ENCODE data around the gene TTC6.

TTC6 gene

DNA sequence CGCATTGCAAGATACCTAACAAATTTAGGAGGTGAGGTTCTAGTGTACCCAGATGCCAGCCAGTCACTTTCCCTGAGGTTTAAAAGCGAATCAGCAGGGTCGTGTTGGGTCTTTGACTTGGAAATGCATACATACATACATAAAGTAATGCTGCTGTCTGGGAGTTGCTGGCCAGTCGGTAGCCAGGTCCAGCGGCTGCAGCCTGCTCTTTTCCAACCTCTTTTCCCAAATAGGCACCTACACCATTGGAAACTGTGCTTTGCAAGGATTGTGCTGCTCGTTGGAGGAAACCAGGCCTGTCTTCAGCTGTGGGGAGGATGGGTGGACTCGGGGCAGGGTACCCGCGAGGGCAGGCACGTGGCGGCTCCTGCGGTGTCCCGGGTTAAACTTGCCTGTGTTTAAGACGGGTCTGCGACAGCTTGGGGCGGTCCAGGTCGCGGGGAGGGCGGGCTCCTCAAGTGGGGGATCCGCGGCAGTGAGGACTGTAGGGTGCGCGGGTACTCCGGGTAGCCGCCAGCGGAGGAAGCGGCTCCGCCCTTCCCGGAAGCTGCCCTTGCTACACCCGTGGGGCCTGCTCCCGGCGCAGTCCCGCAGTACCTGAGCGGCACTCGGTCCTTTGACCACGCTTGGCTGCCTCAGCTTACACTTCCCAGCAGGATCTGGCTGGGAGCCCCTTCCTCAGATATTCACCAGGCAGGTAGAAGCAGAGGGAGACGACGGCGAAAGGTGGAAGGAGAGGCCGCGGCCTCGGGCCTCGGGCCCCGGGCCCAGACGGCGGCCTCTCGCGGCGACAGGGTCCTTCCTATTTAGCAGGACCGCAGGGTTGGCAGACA is 2.7 kb downstream of the TTC6 start:
- H3K4me3 ChIP-seq (ENCODE audit: low read depth, low read length): peak overlapping the region; percentile 69
- no peak for DNase-seq (ENCODE audit: low read depth)
- no peak for TF ChIP-seq CTCF (IDR thresholded peaks at IDR 0.05; ENCODE audit: control insufficient read depth, extremely low read depth, insufficient read depth)

DNA sequence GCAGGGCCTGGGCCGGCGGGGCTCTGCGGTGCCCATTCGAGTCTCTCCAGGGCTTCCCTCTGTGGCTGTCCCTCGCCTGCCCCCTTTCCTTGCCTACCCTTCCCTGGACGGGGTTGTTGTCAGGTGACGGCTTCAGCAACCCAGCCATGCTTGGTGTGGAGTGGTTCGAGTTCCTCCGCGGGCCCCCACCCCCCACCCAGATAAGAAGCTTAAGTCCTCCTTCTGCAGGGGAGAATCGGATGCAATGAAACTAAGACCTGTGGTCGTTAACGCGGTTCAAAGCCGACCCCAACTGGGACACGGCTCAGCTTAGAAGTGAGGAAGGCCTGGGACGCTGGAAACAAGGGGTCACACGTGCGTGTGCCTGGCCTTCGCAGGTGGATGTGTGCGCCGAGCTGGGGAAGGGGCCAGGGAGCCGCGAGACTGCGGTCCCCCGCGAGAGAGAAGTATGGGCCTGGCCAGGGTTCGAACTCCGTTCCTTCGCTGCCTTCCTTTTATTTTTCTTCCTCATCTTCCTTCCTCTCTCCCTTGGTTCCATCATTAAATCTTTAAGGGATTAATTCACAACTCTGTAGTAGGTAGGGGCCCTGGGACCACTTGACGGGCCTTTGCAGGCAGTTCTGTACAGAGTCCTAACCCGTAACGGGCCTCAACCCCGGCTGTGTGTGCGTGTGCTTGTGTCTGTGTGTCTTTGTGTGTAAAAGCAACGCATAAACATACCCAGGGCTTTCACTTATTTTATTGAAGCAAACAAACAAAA is 3.5 kb downstream of the TTC6 start:
- no peak for TF ChIP-seq CTCF (IDR thresholded peaks at IDR 0.05; ENCODE audit: control insufficient read depth, extremely low read depth, insufficient read depth)
- no peak for DNase-seq (ENCODE audit: low read depth)
- peak overlapping the region; percentile 69 for H3K4me3 ChIP-seq (ENCODE audit: low read depth, low read length)

DNA sequence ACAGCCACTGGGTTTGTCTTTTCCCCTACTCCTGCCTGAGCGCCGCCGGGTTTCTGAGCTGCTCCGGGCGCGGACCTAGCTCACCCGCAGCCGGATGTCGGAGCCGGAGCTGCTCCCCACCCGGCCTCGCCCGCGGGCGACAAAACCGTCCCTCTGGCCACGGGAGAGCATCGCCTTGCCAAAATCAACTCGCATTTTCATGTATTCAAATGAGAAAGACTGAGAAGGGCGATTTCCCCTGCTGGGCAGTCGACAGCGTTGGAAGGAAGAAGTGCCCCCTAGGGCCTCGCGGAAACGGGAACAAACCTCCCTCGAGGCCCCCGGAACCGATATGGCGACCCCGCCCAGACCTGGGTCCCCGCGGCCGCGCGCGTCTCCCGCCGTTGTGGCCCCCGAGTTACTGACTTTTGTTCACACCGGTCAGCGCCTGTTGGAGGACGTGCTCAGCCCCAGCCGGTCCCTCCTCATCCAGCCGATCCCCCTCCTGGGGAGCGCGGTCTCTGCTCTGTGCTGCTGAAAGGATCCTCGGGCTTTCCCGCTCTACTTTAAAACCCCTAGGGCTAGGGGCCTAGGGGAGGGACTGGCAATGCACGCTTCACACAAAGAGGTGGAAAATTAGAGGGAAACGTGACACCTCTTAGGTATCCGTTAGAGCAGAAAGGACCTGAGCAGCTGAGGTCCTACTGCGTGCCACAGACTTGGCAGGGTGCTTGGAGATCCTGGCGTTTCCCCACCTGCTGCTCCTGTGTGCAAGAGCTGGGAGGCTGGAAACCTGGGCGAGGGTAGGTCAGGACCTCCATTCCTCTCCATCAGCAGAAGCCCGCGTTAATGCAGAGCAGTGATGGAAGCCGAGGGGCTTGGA is 4.3 kb downstream of the TTC6 start:
- TF ChIP-seq CTCF (IDR thresholded peaks at IDR 0.05; ENCODE audit: control insufficient read depth, extremely low read depth, insufficient read depth): no peak
- no peak for DNase-seq (ENCODE audit: low read depth)
- H3K4me3 ChIP-seq (ENCODE audit: low read depth, low read length): peak overlapping the region; percentile 69

- no peak for TF ChIP-seq CTCF (IDR thresholded peaks at IDR 0.05; ENCODE audit: control insufficient read depth, extremely low read depth, insufficient read depth)
- peak overlapping the region; percentile 69; the same call in 1 of the 2 replicates for H3K4me3 ChIP-seq (ENCODE audit: low read depth, low read length)
- no peak for DNase-seq (ENCODE audit: low read depth)
Observed at GRCh38 chr14:37600880-37601741, 5.7 kb downstream of the TTC6 start.

DNA sequence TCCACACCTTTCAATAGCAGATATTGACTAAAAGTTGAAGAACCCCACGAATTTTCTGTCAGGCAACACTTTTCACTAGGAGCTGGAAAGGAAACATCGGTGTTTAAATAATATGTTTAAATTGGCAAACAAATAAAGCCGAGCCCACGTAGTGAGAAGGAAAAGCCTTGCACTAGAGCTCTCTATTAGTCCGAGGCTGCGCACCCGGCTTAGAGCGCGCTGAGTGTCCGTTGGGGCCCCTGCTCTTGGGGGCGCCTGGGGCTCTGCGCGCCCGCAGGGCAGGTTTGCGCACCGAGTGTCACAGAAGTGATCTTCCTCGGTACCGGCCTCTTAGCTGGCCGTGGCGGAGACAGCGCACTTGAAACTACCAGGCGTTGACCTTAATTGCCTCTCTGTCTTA is 6.4 kb downstream of the TTC6 start:
- DNase-seq (ENCODE audit: low read depth): no peak
- H3K4me3 ChIP-seq (ENCODE audit: low read depth, low read length): no peak overlapping the region
- TF ChIP-seq CTCF (IDR thresholded peaks at IDR 0.05; ENCODE audit: control insufficient read depth, extremely low read depth, insufficient read depth): no peak
